Adrenal gland (tissue), 12 donors: ENCODE data around the gene SLC4A1. TPM values are rescaled to one million over a fixed set of nuclear protein-coding genes. Genes with fewer than 3 reads are reported as not detected.
A peak's percentile ranks its signal among the peaks of the same experiment; 100 is the strongest.

ENCODE experiments used
- DNase-seq, 7 donors: peaks; one replicate each; pipeline ENCODE4 v3.0.0-alpha.2; 2019 to 2020
- H3K27ac ChIP-seq, 5 donors: fragments of 200-600 bp; sonication (generic) in 4 of 5; 1 replicate in 3 of 5; 2 replicates in 2 of 5; pipeline versions ENCODE4 v1.5.1 to v1.8.0; 2016 to 2020; ENCODE audit warnings: mild to moderate bottlenecking in 1 of 5
- H3K27me3 ChIP-seq: fragments of 200-600 bp; 2 replicates; pipeline ENCODE4 v1.8.0; 2021
- H3K36me3 ChIP-seq, 2 donors: fragments of 200-600 bp; replicated peaks in 1 of 2; 1 replicate in 1 of 2; 2 replicates in 1 of 2; pipeline versions ENCODE4 v1.5.1 to v1.8.0; 2018 to 2022
- H3K4me1 ChIP-seq, 2 donors: fragments of 200-600 bp; replicated peaks in 1 of 2; 1 replicate in 1 of 2; 2 replicates in 1 of 2; pipeline versions ENCODE4 v1.5.1 to v1.8.0; 2018 to 2021
- H3K4me3 ChIP-seq, 4 donors: fragments of 200-600 bp; sonication (generic) in 3 of 4; one replicate each; pipeline ENCODE4 v1.5.1; 2016 to 2018
- H3K9me3 ChIP-seq, 3 donors: fragments of 200-600 bp; sonication (generic) in 1 of 3; replicated peaks in 1 of 3; 1 replicate in 2 of 3; 2 replicates in 1 of 3; pipeline versions ENCODE4 v1.5.1 to v1.8.0; 2016 to 2021
- POLR2A ChIP-seq, 2 donors: fragments of 450-650 bp; IDR thresholded peaks; one replicate each; pipeline ENCODE4 v1.6.1; 2017; ENCODE audit warnings: antibody characterized with exemption in 2 of 2, mild to moderate bottlenecking in 2 of 2, moderate library complexity in 1 of 2
- WGBS, 4 donors: extraction: QIAGEN DNeasy Blood & Tissue Kit in 2 of 4; methylation state at CpG; one replicate each; pipeline versions ENCODE4 v1.1.5 to v1.1.7; 2013 to 2017; 5-methylcytosine and 5-hydroxymethylcytosine counted together
- intact Hi-C, 2 donors: fragments of 100-400 bp; cut with DNase I; formaldehyde crosslinking; loops; one replicate each; pipeline versions ENCODE4 v1.14.1 to v1.15.0; 2022 to 2023
- microRNA-seq, 3 donors: library from miRNA; unstranded; fragments of <30 nt; microRNA quantifications; one replicate each; pipeline ENCODE4, GENCODE V29; 2017 to 2020
- polyA plus RNA-seq, 3 donors: library from polyadenylated mRNA; stranded (reverse); fragments of 200-250 nt in 2 of 3; fragments of 350-450 nt in 1 of 3; fragmentation: Illumina TruSeq in 1 of 3; extraction: RNeasy Lipid Tissue Mini Kit (QIAGEN cat#74804) in 1 of 3; gene quantifications; one replicate each; pipeline ENCODE4 v1.2.3, GENCODE V29; 2013 to 2014
- small RNA-seq, 2 donors: library from RNA; depleted of rRNA; stranded (forward); fragments of <200 nt; gene quantifications; one replicate each; pipeline ENCODE3, GENCODE V24; 2016
- total RNA-seq, 9 donors: library from RNA; depleted of rRNA in 4 of 9; stranded (reverse); fragments of >200 nt in 4 of 9; fragments of 120-200 nt in 1 of 9; fragmentation: NEBNext Ultra II Directional in 1 of 9; extraction: Animal tissue kit (Norgen Biotek cat#: 25700) in 1 of 9; gene quantifications; one replicate each; pipeline versions ENCODE4 v1.1.0 to v1.2.4, GENCODE V29; 2013 to 2023
- TF ChIP-seq, protein P1 (sequence below), 6 experiments: fragments of 450-650 bp in 4 of 6; fragments of 200-600 bp in 2 of 6; sonication (generic) in 1 of 6; IDR thresholded peaks; 1 replicate in 5 of 6; 2 replicates in 1 of 6; pipeline versions ENCODE4 v1.5.1 to v1.8.0; 2016 to 2021; ENCODE audit warnings: antibody characterized with exemption in 6 of 6, mild to moderate bottlenecking in 2 of 6, moderate library complexity in 1 of 6
- donor health status: healthy with polysubstance abuse.
- donor health status: Bipolar disorder and iron deficiency.
- donor health status: DM: yes; HTN: yes; CAD: no.
- donor health status: DM: no; HTN: no; CAD: no.
- donor health status: DM: no; HTN: no; CAD: no.
- donor health status: DM: yes; HTN: yes; CAD: no.

The SLC4A1 gene
- total and polyA plus RNA-seq, 12 donors = 0.13 to 8.5 (median 0.17) TPM; not detected in 6

DNA sequence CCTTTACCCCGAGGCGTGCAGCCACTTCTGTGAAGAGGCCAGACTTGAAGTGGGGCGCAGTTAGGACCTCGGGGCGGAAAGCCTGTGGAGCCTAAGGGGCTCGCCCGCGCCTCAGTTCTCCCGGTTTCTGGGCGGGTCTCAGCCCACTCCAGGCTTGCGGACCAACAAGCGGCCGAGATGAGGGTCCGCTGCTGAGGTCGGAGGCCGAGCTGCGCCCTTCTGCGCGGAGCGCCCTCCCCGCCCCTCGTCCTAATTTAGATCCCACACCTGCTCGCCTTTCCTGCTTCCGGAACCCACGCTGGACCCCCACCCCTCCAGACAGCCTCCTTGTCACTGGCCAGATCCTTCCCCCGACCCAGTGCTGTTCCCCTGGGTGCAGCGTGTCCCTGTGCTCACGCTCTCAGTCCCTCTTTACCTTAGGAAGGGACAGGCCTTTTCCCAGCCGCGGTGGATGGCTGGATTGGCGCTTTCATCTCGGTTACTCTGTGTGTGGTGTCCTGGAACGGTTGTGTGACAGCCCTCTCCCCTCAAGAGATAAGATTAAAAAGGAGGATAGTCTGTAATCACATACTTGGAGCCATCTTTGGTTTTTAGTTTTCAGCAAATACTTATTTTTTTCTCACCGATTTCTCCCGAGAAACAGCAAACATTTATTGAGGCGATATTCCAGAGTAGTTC, 67.3 kb downstream of the SLC4A1 start:
- Histone ChIP-seq H3K4me1 (peaks cover 22 to 32% of the 10 kb centered on the region in 2 donors), H3K27me3 (no peaks in the 10 kb centered on the region), H3K9me3 (no peaks in the 10 kb centered on the region), H3K36me3 (peaks cover 0 to 17% of the 10 kb centered on the region in 2 donors), H3K27ac (peak overlapping the region; percentile 25 to 96 (median 89)), H3K4me3 (peak overlapping the region in 3 of 4 donors; percentile 57 to 76 (median 65))
- TF ChIP-seq, protein P1, sequence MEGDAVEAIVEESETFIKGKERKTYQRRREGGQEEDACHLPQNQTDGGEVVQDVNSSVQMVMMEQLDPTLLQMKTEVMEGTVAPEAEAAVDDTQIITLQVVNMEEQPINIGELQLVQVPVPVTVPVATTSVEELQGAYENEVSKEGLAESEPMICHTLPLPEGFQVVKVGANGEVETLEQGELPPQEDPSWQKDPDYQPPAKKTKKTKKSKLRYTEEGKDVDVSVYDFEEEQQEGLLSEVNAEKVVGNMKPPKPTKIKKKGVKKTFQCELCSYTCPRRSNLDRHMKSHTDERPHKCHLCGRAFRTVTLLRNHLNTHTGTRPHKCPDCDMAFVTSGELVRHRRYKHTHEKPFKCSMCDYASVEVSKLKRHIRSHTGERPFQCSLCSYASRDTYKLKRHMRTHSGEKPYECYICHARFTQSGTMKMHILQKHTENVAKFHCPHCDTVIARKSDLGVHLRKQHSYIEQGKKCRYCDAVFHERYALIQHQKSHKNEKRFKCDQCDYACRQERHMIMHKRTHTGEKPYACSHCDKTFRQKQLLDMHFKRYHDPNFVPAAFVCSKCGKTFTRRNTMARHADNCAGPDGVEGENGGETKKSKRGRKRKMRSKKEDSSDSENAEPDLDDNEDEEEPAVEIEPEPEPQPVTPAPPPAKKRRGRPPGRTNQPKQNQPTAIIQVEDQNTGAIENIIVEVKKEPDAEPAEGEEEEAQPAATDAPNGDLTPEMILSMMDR (IDR thresholded peaks at IDR 0.05) = no peak
- TF ChIP-seq POLR2A (IDR thresholded peaks at IDR 0.05) = no peak
- WGBS, 4 donors = 5 to 15% (median 7%) methylated on average over 14 to 36 of the region's 36 CpGs
- intact Hi-C loops = loop anchor here in 1 of 2 donors (10.0 kb wide), 1 partner anchor 324 kb away; no protein-coding TSS in a partner anchor
- peak in 2 of 7 donors; percentile 36 to 53 for DNase-seq

DNA sequence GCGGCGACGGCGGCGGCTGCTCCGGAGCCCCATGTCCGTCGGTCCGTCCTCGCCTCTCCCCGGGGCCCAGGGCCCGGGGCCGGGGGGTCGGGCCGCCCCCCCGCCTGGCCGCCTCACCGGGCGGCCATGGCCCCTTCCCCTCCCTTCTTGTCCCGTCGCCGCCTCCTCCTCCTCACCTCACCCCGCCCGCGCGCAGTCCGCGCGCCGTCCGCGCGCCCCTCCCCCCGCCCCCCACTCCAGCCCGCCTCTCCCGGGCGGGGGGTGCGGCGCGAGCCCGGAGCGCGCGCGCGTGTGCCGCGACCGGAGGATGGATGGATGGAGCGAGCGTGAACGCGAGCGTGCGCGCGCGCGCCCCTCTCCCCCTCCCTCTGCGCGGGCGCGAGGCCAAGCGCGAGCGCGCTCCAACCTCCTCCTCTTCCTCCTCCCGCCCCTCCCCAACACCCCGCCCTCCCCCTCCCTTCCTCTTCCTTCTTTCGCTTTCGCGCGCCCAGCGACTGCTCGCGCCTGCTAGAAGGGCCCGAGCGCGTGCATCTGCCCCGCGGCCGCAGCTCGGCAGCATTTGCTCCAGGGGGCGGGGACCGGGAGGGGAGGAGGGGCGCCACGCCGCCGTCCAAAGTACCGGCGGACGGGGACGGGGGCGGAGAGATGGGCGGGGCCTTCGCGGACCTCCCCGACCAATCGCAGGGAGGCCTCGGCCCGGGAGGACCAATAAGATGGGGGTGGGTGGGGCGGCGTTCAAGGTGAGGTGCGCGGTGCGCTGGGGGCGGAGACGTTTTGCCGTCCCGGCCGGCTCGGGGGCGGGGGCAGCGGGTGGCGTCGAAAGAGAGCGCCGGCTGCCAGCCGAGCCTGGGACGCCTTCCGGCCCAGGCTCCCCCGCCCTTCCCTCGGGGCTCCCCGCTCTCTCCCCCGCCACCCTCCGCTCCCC, 68.1 kb downstream of the SLC4A1 start, which contains the start of gene ATXN7L3:
Gene ATXN7L3, minus strand, starts transcription at position 332 of the 925 bp plus-strand sequence. CDS start 1,814 bp downstream, outside the sequence.
- TF ChIP-seq, protein P1 (IDR thresholded peaks at IDR 0.05) = no peak
- TF ChIP-seq POLR2A (IDR thresholded peaks at IDR 0.05) = peak in 1 of 2 donors; percentile 37

GRCh38 chr17:44198721-44199552, 69.0 kb downstream of the SLC4A1 start:
- no peaks in the 10 kb centered on the region for H3K27me3 ChIP-seq
- peak overlapping the region; percentile 86 to 96 (median 89) for H3K27ac ChIP-seq
- H3K36me3 ChIP-seq = peaks cover 0 to 34% of the 10 kb centered on the region in 2 donors
- intact Hi-C loops = no loop called here
- DNase-seq = peak in 6 of 7 donors; percentile 48 to 74 (median 62)
- H3K4me1 ChIP-seq = peaks cover 15 to 25% of the 10 kb centered on the region in 2 donors
- WGBS, 4 donors = 0 to 4% (median 1%) methylated on average over 5 to 64 of the region's 68 CpGs
- TF ChIP-seq, protein P1 (IDR thresholded peaks at IDR 0.05) = no peak
- TF ChIP-seq POLR2A (IDR thresholded peaks at IDR 0.05) = peak in 1 of 2 donors; percentile 13
- H3K4me3 ChIP-seq = peak overlapping the region in 3 of 4 donors; percentile 60 to 90 (median 65)
- no peaks in the 10 kb centered on the region for H3K9me3 ChIP-seq

More for the DNA sequence above, 68.1 kb downstream of the SLC4A1 start, which contains the start of gene ATXN7L3:
- Histone ChIP-seq H3K27ac (peak within 1 kb of the TSS; percentile 86 to 96 (median 89)), H3K9me3 (no peaks in the 10 kb centered on the region), H3K4me1 (peaks cover 22 to 32% of the 10 kb centered on the region in 2 donors), H3K27me3 (no peaks in the 10 kb centered on the region), H3K4me3 (peak within 1 kb of the TSS in 3 of 4 donors; percentile 65 to 90 (median 76)), H3K36me3 (peaks cover 0 to 25% of the 10 kb centered on the region in 2 donors)
- 0 to 1% (median 1%) methylated on average over 28 to 123 of the region's 126 CpGs; no CpG with 5 or more reads in 1 of the 4 donors for WGBS, 4 donors
- intact Hi-C loops = loop anchor here in 1 of 2 donors (10.0 kb wide), 1 partner anchor 325 kb away; no protein-coding TSS in a partner anchor
- DNase-seq = peak; percentile 99 to 100 (median 99)

Small RNA genes lying within 50 kb of the gene (microRNA-seq; reads per million reads assigned to microRNA genes)
- gene MIR6782 = 0 to 3.4 (median 1.5) reads per million in 3 donors

Small RNA genes lying within 50 kb of the gene (small RNA-seq; reads per million reads assigned to genes)
- 0 to 0.24 reads per million in 2 donors for gene MIR6782
- 0 reads per million in 2 donors for gene RF00012
- gene RN7SL507P = 0 to 0.24 reads per million in 2 donors
- gene RNU6-453P = 0 to 0.08 reads per million in 2 donors

Other genes starting within 250 kb of the SLC4A1 start
- gene LSM12, start 201.5 kb downstream of the SLC4A1 start, total RNA-seq = 10 to 100 TPM; 19.8 to 53.0 (median 37.7) TPM
- gene LSM12, start 201.5 kb downstream of the SLC4A1 start, polyA plus RNA-seq = 10 to 100 TPM; 28.9 to 54.7 (median 37.0) TPM
- 100 to 1,000 TPM in 2 of 9 donors, 10 to 100 TPM in 7; 51.2 to 114 (median 80.6) TPM for gene G6PC3, start 197.4 kb downstream of the SLC4A1 start, total RNA-seq
- 100 to 1,000 TPM in 2 of 3 donors, 10 to 100 TPM in 1; 95.0 to 254 (median 207) TPM for gene G6PC3, start 197.4 kb downstream of the SLC4A1 start, polyA plus RNA-seq
- 100 to 1,000 TPM in 3 of 9 donors, 10 to 100 TPM in 6; 15.1 to 144 (median 71.7) TPM for gene HDAC5, start 144.5 kb downstream of the SLC4A1 start, total RNA-seq
- gene HDAC5, start 144.5 kb downstream of the SLC4A1 start, polyA plus RNA-seq = 100 to 1,000 TPM in 1 of 3 donors, 10 to 100 TPM in 1, 1 to 10 TPM in 1; 4.8 to 102 (median 83.0) TPM
- gene HROB, start 126.2 kb downstream of the SLC4A1 start, total RNA-seq = 1 to 10 TPM in 3 of 9 donors, under 1 TPM in 5, not detected in 1; 0.49 to 2.6 (median 0.91) TPM
- gene HROB, start 126.2 kb downstream of the SLC4A1 start, polyA plus RNA-seq = 1 to 10 TPM in 2 of 3 donors, under 1 TPM in 1; 0.42 to 2.6 (median 1.5) TPM
- gene ASB16, start 97.4 kb downstream of the SLC4A1 start, total RNA-seq = under 1 TPM in 7 of 9 donors, not detected in 2; 0.22 to 0.83 (median 0.39) TPM
- under 1 TPM; 0.13 to 0.48 (median 0.16) TPM for gene ASB16, start 97.4 kb downstream of the SLC4A1 start, polyA plus RNA-seq
- 10 to 100 TPM; 21.8 to 48.6 (median 38.7) TPM for gene TMUB2, start 81.2 kb downstream of the SLC4A1 start, total RNA-seq
- 10 to 100 TPM; 22.8 to 89.3 (median 79.1) TPM for gene TMUB2, start 81.2 kb downstream of the SLC4A1 start, polyA plus RNA-seq
- gene ATXN7L3, start 68.3 kb downstream of the SLC4A1 start, total RNA-seq = 10 to 100 TPM; 21.3 to 61.4 (median 48.9) TPM
- 10 to 100 TPM; 19.6 to 81.4 (median 47.1) TPM for gene ATXN7L3, start 68.3 kb downstream of the SLC4A1 start, polyA plus RNA-seq
- gene UBTF, start 48.5 kb downstream of the SLC4A1 start, total RNA-seq = 10 to 100 TPM; 42.8 to 92.6 (median 65.5) TPM
- gene UBTF, start 48.5 kb downstream of the SLC4A1 start, polyA plus RNA-seq = 10 to 100 TPM; 37.1 to 80.6 (median 51.3) TPM
- gene RUNDC3A, start 40.5 kb upstream of the SLC4A1 start, total RNA-seq = 10 to 100 TPM in 3 of 9 donors, 1 to 10 TPM in 6; 1.6 to 26.4 (median 8.8) TPM
- 100 to 1,000 TPM in 1 of 3 donors, 10 to 100 TPM in 2; 19.3 to 133 (median 38.5) TPM for gene RUNDC3A, start 40.5 kb upstream of the SLC4A1 start, polyA plus RNA-seq
- gene SLC25A39, start 56.7 kb upstream of the SLC4A1 start, total RNA-seq = 100 to 1,000 TPM; 112 to 192 (median 157) TPM
- gene SLC25A39, start 56.7 kb upstream of the SLC4A1 start, polyA plus RNA-seq = 100 to 1,000 TPM in 2 of 3 donors, 10 to 100 TPM in 1; 100.0 to 262 (median 236) TPM
- 100 to 1,000 TPM in 8 of 9 donors, 10 to 100 TPM in 1; 79.0 to 721 (median 415) TPM for gene GRN, start 77.2 kb upstream of the SLC4A1 start, total RNA-seq
- gene GRN, start 77.2 kb upstream of the SLC4A1 start, polyA plus RNA-seq = 100 to 1,000 TPM in 1 of 3 donors, 10 to 100 TPM in 2; 91.7 to 111 (median 93.0) TPM
- gene FAM171A2, start 95.7 kb upstream of the SLC4A1 start, total RNA-seq = 1 to 10 TPM in 7 of 9 donors, under 1 TPM in 2; 0.79 to 5.4 (median 2.6) TPM
- gene FAM171A2, start 95.7 kb upstream of the SLC4A1 start, polyA plus RNA-seq = 1 to 10 TPM in 1 of 3 donors, under 1 TPM in 2; 0.13 to 2.7 (median 0.54) TPM
- 1 to 10 TPM in 3 of 9 donors, under 1 TPM in 5, not detected in 1; 0.06 to 3.2 (median 0.72) TPM for gene ITGA2B, start 121.5 kb upstream of the SLC4A1 start, total RNA-seq
- 1 to 10 TPM in 1 of 3 donors, under 1 TPM in 2; 0.07 to 1.7 (median 0.88) TPM for gene ITGA2B, start 121.5 kb upstream of the SLC4A1 start, polyA plus RNA-seq
- gene GPATCH8, start 235.3 kb upstream of the SLC4A1 start, total RNA-seq = 10 to 100 TPM; 13.6 to 33.6 (median 29.3) TPM
- gene GPATCH8, start 235.3 kb upstream of the SLC4A1 start, polyA plus RNA-seq = 10 to 100 TPM in 2 of 3 donors, 1 to 10 TPM in 1; 7.2 to 30.0 (median 15.5) TPM